Ishikawa (cell line): Measurements from ENCODE around the gene POMT2.

Experiments
- CREB1 ChIP-seq: IDR thresholded peaks from 2 replicates; pipeline ENCODE4 v1.6.1; 2012; ENCODE audit warnings: low read depth
- EGR1 ChIP-seq: IDR thresholded peaks from 2 replicates; pipeline ENCODE4 v1.6.1; 2012
- EP300 ChIP-seq: IDR thresholded peaks from 2 replicates; pipeline ENCODE4 v1.6.1; 2012; ENCODE audit warnings: borderline replicate concordance
- FOXM1 ChIP-seq: IDR thresholded peaks from 2 replicates; pipeline ENCODE4 v1.6.1; 2012; ENCODE audit warnings: low read depth, borderline replicate concordance
- NFIC ChIP-seq: IDR thresholded peaks from 2 replicates; pipeline ENCODE4 v1.6.1; 2012
- RAD21 ChIP-seq: IDR thresholded peaks from 2 replicates; pipeline ENCODE4 v1.6.1; 2012; ENCODE audit warnings: low read depth
- TAF1 ChIP-seq: IDR thresholded peaks from 2 replicates; pipeline ENCODE4 v1.6.1; 2012; ENCODE audit warnings: low read depth, mild to moderate bottlenecking
- TCF12 ChIP-seq: IDR thresholded peaks from 2 replicates; pipeline ENCODE4 v1.6.1; 2012; ENCODE audit warnings: low read depth
- YY1 ChIP-seq: IDR thresholded peaks from 2 replicates; pipeline ENCODE4 v1.6.1; 2012; ENCODE audit warnings: low read depth
- TF ChIP-seq, protein P1 (sequence below): IDR thresholded peaks from 2 replicates; pipeline ENCODE4 v1.6.1; 2012; ENCODE audit warnings: low read depth, mild to moderate bottlenecking
- TF ChIP-seq, protein P2 (sequence below): IDR thresholded peaks from 2 replicates; pipeline ENCODE4 v1.6.1; 2012
- TF ChIP-seq, protein P3 (sequence below): IDR thresholded peaks from 2 replicates; pipeline ENCODE4 v1.6.1; 2012

DNA sequence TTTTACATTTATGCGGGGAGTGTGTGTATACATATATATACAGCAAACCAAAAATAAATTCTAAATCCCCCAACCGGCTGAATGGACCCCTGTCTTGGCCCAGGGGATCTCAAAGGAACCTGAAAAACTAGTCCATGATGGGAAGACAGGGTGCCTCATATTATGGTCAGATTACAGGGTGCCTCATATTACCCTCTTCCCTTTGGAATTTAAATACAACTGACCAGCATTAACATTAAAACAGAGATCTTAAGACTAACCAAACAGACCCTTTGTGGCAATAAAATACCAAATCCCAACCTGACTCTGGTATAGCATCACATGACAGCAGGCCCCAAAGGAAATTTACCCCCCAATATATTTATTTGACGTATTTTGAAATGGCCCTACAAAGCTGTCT is 17.2 kb upstream of the POMT2 start:
- TF ChIP-seq YY1 (no peak), EGR1 (no peak), TAF1 (no peak), TCF12 (no peak), EP300 (no peak), FOXM1 (no peak), NFIC (no peak), CREB1 (no peak), RAD21 (no peak)
- TF ChIP-seq, protein P1, sequence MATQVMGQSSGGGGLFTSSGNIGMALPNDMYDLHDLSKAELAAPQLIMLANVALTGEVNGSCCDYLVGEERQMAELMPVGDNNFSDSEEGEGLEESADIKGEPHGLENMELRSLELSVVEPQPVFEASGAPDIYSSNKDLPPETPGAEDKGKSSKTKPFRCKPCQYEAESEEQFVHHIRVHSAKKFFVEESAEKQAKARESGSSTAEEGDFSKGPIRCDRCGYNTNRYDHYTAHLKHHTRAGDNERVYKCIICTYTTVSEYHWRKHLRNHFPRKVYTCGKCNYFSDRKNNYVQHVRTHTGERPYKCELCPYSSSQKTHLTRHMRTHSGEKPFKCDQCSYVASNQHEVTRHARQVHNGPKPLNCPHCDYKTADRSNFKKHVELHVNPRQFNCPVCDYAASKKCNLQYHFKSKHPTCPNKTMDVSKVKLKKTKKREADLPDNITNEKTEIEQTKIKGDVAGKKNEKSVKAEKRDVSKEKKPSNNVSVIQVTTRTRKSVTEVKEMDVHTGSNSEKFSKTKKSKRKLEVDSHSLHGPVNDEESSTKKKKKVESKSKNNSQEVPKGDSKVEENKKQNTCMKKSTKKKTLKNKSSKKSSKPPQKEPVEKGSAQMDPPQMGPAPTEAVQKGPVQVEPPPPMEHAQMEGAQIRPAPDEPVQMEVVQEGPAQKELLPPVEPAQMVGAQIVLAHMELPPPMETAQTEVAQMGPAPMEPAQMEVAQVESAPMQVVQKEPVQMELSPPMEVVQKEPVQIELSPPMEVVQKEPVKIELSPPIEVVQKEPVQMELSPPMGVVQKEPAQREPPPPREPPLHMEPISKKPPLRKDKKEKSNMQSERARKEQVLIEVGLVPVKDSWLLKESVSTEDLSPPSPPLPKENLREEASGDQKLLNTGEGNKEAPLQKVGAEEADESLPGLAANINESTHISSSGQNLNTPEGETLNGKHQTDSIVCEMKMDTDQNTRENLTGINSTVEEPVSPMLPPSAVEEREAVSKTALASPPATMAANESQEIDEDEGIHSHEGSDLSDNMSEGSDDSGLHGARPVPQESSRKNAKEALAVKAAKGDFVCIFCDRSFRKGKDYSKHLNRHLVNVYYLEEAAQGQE: no peak
- TF ChIP-seq, protein P2, sequence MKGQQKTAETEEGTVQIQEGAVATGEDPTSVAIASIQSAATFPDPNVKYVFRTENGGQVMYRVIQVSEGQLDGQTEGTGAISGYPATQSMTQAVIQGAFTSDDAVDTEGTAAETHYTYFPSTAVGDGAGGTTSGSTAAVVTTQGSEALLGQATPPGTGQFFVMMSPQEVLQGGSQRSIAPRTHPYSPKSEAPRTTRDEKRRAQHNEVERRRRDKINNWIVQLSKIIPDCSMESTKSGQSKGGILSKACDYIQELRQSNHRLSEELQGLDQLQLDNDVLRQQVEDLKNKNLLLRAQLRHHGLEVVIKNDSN: no peak
- TF ChIP-seq, protein P3, sequence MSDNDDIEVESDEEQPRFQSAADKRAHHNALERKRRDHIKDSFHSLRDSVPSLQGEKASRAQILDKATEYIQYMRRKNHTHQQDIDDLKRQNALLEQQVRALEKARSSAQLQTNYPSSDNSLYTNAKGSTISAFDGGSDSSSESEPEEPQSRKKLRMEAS: no peak
